DMS114 treated with DMSO at 0.1 percent for 48 hours (cell line): ENCODE measurements around the gene MEF2A.

Experiments
- DNase-seq: peaks from one replicate; lab custom pipeline; 2025; ENCODE audit not compliant: unreplicated experiment; lab: John Stamatoyannopoulos, UW

MEF2A gene

GRCh38 chr15:99753066-99753465, 187.3 kb downstream of the MEF2A start:
- DNase-seq = no peak

DNA sequence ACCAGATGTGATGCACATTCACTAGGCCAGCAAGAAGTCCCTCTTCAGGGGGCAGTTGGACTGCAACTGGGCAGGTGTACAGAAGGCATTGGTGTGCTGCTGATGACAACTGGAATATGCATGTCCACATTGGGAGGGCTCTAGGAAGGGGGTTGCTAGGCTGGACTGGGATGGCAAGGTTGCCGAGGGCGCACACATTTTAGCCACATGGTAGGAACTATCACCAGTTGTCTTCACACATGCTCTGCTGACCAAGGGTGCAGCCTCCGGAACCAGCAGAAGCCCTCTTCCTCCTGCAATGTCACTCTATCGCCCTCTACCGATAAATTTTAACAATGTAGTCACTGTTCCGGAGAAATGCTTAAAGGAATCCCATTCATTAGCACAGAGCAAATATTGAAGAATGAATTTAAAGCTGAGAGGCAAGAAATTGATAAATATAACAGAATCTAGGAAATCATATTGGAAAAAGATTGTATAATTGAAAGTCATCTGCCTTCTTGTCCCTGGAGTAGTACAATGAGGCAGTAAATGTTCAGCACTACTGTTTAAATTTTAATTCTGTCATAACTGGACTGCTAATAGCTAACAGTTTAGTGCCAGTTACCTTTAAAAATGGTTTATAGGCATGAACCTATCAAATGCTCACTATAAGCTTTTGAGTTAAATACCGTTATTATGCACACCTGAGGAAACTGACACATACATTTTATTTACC, 190.1 kb downstream of the MEF2A start:
- peak; percentile 68 for DNase-seq

- no peak for DNase-seq
Observed at GRCh38 chr15:99762288-99762687, 196.5 kb downstream of the MEF2A start.

- no peak for DNase-seq
Observed at GRCh38 chr15:99763827-99764226, 198.0 kb downstream of the MEF2A start.

DNA sequence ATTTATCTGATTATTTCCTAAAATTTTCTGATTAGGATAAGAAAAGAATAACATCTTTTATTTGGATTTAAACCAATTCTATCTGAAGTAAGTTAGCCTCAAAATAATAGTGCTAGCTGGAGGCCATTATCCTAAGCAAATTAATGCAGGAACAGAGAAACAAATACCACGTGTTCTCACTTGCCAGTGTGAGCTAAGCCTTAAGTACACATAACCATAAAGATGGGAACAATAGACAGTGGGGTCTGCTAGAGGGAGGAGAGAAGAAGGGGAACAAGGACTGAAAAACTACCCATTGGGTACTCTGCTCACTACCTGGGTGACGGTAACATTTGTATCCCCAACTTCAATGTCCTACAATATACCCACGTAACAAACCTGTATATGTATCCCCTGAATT, 198.7 kb downstream of the MEF2A start:
- DNase-seq = no peak
